Body of pancreas (tissue), 4 donors: ENCODE data around the gene TNRC6A. TPM values are rescaled to one million over a fixed set of nuclear protein-coding genes. Genes with fewer than 3 reads are reported as not detected.

ENCODE experiments used
- ATAC-seq: fragments of 150-250 bp; one replicate; pipeline ENCODE4 v1.9.1; 2016
- DNase-seq, 4 donors: peaks; one replicate each; pipeline ENCODE4 v3.0.0-alpha.2; 2019
- H3K27ac ChIP-seq, 4 donors: fragments of 200-600 bp; sonication (generic); 1 replicate in 3 of 4; 2 replicates in 1 of 4; pipeline versions ENCODE4 v1.5.1 to v1.6.1; 2016 to 2019; ENCODE audit warnings: mild to moderate bottlenecking in 1 of 4, mixed read lengths in 1 of 4, moderate library complexity in 1 of 4
- H3K27me3 ChIP-seq, 2 donors: fragments of 200-600 bp; sonication (generic); one replicate each; pipeline ENCODE4 v1.6.0; 2016; ENCODE audit warnings: mild to moderate bottlenecking in 1 of 2
- H3K36me3 ChIP-seq, 2 donors: fragments of 200-600 bp; sonication (generic); replicated peaks in 1 of 2; 2 replicates each; pipeline ENCODE4 v1.5.1; 2016; ENCODE audit warnings: low read depth in 2 of 2; ENCODE audit not compliant: insufficient read depth in 1 of 2
- H3K4me1 ChIP-seq: fragments of 200-600 bp; sonication (generic); one replicate; pipeline ENCODE4 v1.6.0; 2016
- H3K4me3 ChIP-seq, 2 donors: fragments of 200-600 bp; sonication (generic); 1 replicate in 1 of 2; 2 replicates in 1 of 2; pipeline ENCODE4 v1.5.1; 2016 to 2019
- H3K9me3 ChIP-seq, 3 donors: fragments of 200-600 bp; sonication (generic); 1 replicate in 2 of 3; 2 replicates in 1 of 3; pipeline ENCODE4 v1.5.1; 2016
- CTCF ChIP-seq, 7 experiments: fragments of 450-650 bp in 4 of 7; fragments of 200-600 bp in 3 of 7; sonication (generic) in 3 of 7; IDR thresholded peaks; one replicate each; pipeline ENCODE4 v1.5.1; 2016 to 2019; ENCODE audit warnings: antibody characterized with exemption in 7 of 7
- POLR2A ChIP-seq, 3 donors: fragments of 450-650 bp; IDR thresholded peaks; one replicate each; pipeline ENCODE4 v1.6.1; 2016; ENCODE audit warnings: antibody characterized with exemption in 3 of 3, mild to moderate bottlenecking in 2 of 3
- WGBS, 2 donors: methylation state at CpG; one replicate each; pipeline ENCODE4 v1.1.5; 2017; 5-methylcytosine and 5-hydroxymethylcytosine counted together
- intact Hi-C: fragments of 100-400 bp; cut with DNase I; formaldehyde crosslinking; loops from one replicate; pipeline ENCODE4 v1.15.1; 2023
- total RNA-seq, 2 donors: library from RNA; depleted of rRNA; stranded (reverse); fragments of >200 nt; gene quantifications; one replicate each; pipeline ENCODE4 v1.1.0, GENCODE V29; 2016

Gene TNRC6A
- total RNA-seq, 2 donors from 2014 or later, result 46.1 to 82.2 TPM

- no peak for DNase-seq
- no peaks in the 10 kb centered on the region for H3K27me3 ChIP-seq
- 68 to 82% methylated on average over 9 to 10 of the region's 10 CpGs for WGBS, 2 donors
- H3K4me1 ChIP-seq, result no peaks in the 10 kb centered on the region
- TF ChIP-seq POLR2A (IDR thresholded peaks at IDR 0.05), result no peak
- TF ChIP-seq CTCF (IDR thresholded peaks at IDR 0.05), result no peak
- ATAC-seq, result no peak
- H3K9me3 ChIP-seq, result no peaks in the 10 kb centered on the region
- no peak overlapping the region for H3K4me3 ChIP-seq
- intact Hi-C loops, result no loop called here
- no peak overlapping the region for H3K27ac ChIP-seq
- H3K36me3 ChIP-seq, result no peaks in the 10 kb centered on the region
Observed at GRCh38 chr16:24875466-24875865, 146.0 kb downstream of the TNRC6A start.

Other genes with a start within 250 kb of the TNRC6A start
- gene RBBP6, start 190.1 kb upstream of the TNRC6A start, total RNA-seq, result 10 to 100 TPM; 31.1 to 63.0 TPM
- gene SLC5A11, start 116.3 kb downstream of the TNRC6A start, total RNA-seq, result not detected